NCI-H1105 treated with DMSO at 0.1 percent for 48 hours (cell line): ENCODE results near the gene ZNF549.
A peak's percentile ranks its signal among the peaks of the same experiment; 100 is the strongest.

Experiments
- DNase-seq: peaks from one replicate; lab custom pipeline; 2025; lab: John Stamatoyannopoulos, UW

Gene ZNF549

DNA sequence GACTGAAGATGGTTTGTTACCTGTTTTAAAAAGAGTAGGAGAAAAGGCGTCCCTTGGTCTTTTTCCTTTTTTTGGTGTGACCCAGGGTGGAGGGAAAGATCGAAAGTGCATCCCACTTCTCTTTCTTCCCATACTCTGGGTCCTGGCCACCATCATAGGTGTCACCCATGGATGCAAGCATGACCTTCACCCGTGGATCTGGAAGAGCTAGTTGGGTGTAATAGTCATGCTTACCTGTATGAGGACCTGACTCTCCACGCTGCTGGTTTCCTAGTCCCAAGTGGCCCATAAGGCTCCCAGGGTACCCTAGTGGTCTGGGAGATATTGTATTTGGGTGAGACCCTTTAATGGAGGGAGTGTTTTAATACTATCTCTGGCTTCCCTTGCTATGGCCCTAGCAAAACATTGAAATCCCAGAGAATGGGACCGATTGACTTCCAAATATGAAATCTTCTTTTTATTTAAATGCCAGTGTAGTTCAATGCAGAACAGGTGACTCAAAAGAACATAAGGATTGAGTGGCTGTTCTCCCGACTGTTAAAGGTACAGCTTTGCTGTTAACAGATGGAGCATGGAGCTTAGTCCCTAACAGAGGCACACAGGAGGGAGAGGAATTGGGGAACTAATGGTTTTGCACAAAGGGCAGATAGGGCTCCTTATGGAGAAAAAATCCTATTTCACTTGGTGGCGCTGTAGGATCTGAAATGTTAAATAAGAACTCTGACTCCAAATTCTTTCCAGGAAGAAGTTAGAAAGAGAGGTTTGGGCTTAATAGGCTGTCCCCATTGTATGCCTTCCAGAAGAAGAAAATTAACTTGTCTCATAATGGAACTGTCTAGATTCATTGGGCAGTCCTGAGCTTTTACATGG lies 39.5 kb downstream of the ZNF549 start:
- peak; percentile 7 for DNase-seq

DNA sequence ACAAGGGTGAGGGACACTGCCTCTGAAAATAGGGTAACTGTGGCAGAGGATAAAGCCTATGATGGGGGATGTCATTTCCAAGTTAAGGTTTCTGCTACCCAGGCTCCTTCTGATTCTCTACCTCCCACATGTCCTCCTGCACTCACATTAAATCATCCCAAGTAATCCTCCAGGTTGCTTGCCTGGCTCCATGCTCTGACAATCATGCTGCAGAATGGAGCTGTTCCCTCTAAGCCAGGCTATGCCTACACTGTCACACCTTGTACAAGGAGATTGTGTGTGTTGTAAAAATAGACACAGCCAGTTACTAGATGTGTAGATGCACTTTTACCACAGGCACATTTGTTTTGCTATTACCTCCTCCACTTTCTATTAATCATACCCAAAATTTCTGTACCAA lies 43.6 kb downstream of the ZNF549 start:
- no peak for DNase-seq

DNA sequence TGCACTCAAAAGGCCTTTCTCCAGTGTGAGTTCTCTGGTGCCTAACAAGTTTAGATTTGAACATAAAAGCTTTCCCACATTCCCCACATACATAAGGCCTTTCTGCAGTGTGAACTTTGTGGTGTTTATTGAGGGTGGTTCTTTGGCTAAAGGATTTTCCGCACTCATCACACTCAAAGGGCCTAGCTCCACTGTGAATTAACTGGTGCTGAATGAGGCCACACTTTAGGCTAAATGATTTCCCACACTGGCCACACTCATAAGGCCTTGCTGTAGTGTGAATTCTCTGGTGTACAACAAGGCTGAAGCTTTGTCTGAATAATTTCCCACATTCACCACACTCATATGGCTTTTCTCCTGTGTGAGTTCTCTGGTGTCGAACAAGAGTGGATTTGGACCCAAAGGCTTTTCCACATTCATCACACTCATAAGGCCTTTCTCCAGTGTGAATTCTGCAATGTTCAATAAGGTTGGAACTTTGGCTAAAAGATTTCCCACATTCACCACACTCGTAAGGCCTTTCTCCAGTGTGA lies 45.3 kb downstream of the ZNF549 start:
- no peak for DNase-seq

DNA sequence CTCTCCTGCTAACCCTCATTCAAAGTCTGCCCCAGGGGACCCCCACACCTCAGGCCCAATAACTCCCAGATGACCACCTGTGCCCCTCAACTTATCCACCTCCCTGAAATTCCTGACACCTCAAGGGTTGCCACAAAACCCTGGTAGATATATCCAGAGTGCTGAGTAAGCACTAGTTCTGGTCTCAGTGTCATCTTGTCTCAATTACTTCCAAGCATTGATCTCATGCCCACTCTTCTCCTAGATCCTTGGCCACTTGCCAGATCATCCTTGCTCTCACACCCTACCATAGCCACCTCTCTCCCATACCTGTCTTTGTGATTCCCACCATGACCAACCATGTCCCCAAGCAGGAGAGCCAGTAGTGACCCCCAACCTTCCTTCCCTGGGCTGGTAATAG lies 49.5 kb downstream of the ZNF549 start:
- DNase-seq: no peak

DNA sequence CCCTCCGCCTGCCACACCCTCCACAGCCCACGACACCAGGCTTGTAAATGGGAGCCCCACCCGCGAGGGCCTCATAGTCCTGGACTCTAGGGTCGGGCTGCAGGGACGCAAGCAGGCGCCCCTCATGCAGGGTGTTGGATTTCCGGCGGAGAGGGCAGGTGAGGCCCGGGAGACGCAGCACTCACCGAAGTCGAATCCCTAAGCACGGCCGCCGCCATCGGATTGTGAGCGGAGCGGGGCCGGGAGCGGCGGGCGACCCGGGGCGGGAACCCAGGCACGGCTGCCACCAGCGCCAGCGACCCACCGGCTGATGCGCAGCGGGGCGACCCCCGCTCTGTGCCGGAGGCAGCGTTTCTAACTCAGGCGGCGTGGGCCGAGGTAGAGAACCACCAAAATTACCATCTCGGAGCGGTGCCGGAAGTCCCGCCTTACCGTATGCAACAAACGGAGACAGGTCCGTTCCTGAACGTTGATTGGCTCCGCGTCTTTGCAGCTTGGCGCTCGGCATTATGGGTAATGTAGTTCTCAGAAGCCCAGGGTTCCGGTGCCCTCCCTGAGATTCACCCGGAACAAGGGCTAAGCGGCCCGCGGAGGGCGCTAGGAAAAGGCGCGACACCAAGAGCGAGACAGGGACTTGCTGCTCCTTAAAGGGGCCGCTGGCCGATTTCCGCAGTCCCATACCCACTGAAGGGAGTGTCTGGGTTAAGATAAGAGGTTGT lies 51.5 kb downstream of the ZNF549 start, which contains the start of gene ZNF416:
TSS of gene ZNF416 (minus strand) at position 425 of the 719 bp plus-strand sequence. CDS start at position 218, 207 bp downstream.
- peak; percentile 99 for DNase-seq

DNA sequence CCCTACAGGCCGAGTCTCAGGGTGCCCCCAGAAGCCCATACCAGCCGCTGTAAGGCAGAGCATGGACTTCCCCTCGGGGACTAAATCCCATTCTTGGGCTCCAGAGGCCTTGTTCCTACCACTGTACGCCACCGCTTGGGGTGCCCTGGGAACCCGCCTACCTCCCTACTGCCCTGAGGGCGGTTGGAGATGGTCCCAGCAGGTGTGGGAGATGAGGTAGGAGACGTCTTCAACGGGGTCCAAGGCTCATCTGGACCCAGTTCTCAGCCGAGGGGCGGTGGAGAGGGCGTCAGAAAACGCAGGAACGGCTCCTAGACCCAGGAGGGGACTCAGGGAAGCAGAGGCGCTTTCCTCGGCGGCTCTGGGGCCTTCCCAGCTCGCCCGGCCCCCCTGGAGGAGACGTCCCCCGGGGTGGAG lies 56.0 kb downstream of the ZNF549 start:
- DNase-seq: no peak

DNA sequence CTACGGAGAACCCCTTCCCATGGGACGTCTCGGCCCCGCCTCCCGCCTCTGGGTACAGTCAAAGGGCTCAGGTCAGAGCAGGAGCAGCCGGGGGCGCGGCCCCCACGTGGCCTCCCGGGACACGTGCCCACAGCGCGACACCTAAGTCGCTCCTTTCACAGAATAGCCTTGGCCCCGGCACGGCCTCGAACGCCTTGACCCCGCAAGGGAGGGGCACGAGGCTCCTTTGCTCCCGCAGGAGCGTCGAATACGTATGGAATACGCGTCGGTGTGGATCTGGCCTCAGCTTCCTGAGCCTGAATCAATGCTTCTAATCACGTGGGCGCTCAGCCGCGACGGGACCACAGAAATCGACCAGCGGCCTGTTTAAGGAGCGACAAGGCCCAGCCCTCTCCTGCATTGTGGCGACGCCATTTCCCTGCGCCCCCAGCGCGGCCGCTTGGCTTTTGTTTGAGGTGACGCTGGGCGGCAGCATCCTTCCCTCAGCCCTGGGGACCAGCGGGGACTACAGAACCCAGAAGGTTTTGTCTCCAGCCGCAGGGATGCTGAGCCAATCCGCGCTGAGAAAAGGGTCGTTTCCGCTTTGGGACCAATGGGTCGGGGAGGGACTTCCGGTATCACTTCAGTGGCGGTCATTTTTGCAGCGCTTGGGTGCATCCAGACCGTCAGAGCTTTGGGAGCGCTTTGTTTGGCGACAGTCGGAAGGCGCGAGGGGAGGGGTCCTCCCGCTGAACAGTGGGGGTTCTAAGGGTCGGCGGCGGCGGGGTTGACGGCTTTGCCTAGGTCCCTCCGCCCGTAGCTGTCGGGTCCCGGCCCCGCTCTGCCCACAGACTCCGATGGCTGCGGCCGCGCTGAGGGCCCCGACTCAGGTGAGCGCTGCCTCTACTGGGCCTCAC lies 56.6 kb downstream of the ZNF549 start, which contains the start of gene ZIK1:
TSS of gene ZIK1 (plus strand) at position 625 of the 896 bp plus-strand sequence. CDS start at position 837, 212 bp downstream.
- DNase-seq: peak; percentile 84

DNA sequence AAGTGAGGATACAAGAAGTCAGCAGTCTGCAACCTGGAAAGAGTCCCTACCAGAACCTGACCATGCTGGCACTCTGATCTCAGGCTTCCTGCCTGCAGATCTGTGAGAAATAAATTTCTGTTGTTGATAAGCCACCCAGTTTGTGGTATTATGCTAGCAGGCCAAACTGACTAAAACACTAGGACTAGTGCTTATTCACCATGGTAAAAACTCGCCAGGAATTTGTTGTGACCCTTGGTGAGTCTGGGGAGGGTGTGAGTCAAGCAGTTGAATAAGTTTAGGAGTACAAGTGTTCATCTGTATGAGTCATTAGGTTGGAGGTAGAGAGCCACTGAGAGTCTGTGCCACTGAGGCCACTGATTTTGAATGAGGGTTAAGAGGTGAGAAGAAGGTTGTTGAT lies 60.4 kb downstream of the ZNF549 start:
- no peak for DNase-seq

DNA sequence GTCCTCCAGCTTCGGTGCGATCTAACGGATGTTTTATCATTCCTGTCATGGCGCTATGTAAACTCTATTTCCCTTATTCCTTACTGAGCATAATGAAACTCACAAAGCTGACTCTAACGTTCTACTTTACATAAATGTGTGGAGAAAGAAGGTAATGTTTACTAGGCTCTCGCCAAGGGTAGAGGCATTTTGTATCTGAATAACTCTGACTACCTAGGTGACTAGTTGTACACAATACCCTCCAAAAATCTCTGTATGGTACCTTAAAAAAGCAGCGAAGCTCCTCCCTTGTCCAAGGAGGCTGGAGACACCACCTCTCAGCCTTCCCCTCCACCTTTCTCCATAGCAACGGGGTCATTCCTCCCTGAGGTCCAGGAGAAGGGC lies 72.2 kb downstream of the ZNF549 start:
- DNase-seq: no peak

DNA sequence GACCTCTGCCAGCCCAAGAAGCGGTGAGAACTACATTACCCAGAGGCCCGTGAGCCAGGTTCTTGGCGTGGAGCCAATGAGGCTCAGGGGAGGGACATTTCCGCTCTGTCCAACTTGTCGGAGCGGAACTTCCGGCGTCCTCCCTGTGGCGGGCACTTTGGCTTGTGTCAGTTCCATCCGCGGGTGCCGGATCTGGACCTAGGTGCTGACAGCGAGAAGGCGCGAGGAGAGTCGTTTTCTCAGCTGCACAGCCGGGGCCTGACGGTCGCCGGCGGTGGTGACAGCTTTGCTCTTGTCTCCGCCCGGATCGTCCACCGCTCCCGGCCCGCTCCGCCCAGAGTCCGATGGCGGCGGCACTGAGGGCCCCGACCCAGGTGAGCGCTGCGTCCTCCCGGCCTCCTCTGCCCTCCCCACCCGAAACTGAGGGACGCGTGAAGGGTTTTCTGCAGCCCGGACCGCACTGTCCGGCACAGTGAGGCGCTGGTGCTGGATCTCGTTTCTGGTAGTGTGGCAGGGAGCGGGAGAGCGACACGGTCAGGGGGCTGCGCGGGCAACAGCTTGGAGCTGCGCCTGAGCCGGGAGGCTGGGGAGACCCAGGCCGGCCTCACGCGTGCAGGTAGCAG lies 72.7 kb downstream of the ZNF549 start, which contains the start of gene ZNF530:
TSS of gene ZNF530 (plus strand) at position 125 of the 623 bp plus-strand sequence. CDS start 4,461 bp downstream, outside the sequence.
- DNase-seq: peak; percentile 93

DNA sequence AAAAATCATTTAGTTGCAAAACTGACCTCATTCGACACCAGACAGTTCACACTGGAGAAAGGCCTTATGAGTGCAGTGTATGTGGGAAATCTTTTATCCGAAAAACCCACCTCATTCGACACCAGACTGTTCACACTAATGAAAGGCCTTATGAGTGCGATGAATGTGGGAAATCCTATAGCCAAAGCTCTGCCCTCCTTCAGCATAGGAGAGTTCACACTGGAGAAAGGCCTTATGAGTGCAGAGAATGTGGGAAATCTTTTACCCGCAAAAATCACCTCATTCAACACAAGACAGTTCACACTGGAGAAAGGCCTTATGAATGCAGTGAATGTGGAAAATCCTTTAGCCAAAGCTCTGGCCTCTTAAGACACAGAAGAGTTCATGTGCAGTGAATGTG lies 79.8 kb downstream of the ZNF549 start:
- no peak for DNase-seq
